ENCODE measurements around the gene ITGB2. TPM values are rescaled to one million over a fixed set of nuclear protein-coding genes. Genes with fewer than 3 reads are reported as not detected.
A peak's percentile ranks its signal among the peaks of the same experiment; 100 is the strongest.

Gene ITGB2
- total RNA-seq, 1 donor from 2014 or later, result 23.8 TPM

DNA sequence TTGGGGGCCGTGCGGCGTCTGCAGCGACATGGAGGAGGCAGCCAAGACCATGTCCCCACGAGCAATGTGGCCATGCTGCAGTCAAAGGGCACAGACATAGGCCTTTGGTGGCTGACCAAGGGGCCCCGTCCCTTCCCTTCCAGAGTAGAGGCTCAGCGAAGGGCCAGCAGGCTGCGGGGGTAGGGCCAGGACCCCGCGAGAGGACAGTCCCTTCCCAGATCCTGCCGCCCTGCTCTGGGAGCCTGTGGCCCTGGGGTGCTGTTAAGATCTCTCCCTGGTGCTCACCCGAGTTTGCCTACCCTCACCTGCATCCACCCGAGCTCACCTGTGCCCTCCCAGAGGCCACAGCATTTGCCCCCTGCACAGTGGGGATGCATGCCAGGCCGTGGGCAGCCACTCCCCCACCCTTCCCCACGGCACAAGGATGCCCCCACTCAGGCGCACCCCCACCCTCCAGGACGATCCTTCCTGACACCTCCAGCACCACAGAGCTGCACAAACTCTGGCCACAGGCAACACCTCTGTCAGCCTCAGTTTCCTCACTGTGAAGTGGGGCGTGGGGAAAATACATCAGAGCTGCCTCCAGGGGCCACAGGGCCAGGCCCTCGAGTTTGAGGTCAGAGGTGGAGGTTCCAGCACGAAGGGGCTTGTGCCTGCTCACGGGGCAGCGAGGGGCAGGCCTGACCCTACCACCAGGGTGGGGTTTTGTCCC, 15.5 kb downstream of the ITGB2 start:
- DNase-seq (no peak), ATAC-seq (ENCODE audit: poor library complexity) (no peak)
- intact Hi-C loops (cut with DNase I), result no loop called here

DNA sequence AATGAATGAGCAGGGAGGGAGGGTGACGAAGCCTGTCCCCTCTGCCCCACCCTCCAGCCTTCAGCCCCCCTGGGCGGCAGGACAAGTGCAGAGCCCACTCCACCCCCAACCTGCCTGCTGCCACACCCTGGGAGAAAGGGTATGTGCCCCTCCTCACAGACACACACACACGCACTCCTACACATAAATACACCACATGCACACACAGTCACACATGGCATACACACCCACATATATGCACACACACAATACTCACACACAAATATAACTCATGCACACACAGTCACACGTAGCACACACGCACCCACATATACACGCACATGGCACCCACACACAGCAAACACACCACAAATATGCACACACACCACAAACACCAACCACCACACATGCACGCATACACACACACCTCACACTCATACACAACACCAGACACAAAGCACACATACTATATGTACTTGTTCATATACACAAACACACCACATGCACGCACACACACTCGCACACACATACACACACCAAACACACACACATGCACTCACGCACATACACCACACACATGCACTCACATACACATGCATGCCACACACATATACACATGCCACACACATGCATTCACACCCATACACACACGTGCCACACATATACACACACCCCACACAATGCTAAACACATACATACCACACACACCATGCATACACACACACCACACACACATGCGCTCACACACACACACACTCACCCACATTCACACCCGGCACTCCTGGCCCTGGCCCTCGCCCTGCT, 16.4 kb downstream of the ITGB2 start:
- ATAC-seq (ENCODE audit: poor library complexity) (no peak), DNase-seq (peak; percentile 15)
- intact Hi-C loops (cut with DNase I), result no loop called here

DNA sequence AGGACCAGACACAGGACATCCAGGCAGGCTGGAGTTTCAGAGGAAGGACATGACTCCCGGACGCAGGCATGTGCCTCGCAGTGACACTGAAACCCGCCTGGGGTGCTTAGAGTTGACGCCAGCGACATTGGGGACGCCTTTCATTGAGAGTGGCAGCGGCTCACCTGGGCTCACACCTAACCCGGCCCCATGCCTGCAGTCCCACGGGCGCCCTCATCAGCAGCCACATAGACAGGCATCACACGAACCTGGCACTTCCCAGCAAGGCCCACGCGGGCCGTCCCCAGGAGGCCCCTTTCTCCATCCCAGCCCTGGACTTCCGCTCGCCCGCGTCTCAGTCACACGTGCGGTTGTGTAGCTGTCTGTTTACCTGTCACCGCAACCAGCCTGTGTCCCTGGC, 17.0 kb downstream of the ITGB2 start:
- ATAC-seq (ENCODE audit: poor library complexity) (no peak), DNase-seq (peak; percentile 38)
- intact Hi-C loops (cut with DNase I), result no loop called here

DNA sequence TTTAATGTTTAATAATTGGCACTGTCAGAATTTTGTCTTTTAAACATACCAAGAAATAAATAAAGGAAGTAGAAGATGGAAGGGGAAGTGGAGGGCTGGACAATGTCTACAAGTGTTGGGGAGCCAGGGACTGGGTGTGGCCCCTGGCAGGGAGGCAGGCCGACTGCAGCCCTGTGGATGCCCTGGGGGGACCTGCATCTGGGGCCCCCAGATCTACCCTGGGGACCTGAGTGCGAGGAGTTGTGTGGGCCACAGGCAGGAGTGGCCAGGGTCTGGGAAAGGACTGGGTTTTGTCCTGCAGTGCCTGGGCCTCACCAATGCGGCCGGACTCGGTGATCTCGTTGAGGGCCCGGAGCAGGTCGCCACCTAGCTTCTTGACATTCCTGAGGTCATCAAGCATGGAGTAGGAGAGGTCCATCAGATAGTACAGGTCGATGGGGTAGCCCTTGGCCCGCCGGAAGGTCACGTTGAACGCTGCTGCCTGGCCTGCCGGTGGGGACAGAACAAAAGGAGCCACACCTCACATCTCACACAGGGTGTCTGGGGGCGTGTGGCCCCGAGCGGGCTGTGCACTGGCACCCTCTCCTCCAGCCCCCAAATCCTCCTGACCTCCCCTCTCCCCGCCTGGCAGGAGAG, 17.5 kb downstream of the ITGB2 start:
- DNase-seq, result peak; percentile 43
- peak; percentile 24 for ATAC-seq (ENCODE audit: poor library complexity)
- intact Hi-C loops (cut with DNase I), result no loop called here

DNA sequence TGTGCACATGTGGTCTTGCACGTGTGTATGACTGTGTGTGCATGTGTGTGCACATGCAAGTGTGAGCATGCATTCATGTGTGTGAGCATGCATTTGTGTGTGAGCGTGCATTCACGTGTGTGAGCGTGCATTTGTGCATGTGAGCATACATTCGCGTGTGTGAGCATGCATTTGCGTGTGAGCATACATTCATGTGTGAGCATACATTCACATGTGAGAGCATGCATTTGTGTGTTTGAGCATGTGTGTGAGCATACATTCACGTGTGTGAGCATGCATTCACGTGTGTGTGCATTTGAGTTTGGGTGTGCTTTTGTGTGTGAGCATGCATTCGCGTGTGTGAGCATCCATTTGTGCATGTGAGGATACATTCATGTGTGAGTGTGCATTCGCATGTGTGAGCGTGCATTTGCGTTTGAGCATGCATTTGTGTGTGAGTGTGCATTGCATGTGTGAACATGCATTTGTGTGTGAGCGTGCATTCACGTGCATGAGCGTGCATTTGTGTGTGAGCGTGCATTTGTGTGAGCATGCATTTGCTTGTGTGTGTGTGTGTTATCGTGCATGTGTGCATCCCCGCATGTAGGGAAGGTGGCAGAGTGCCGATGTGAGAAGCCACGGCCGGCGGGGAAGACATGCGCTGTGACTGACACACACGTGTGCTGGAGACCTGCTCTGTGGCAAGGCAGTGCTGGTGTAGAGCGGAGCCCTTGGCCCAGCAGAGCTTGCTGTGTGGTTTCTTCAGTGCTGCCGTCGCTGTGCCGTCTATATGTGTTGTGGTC, 18.2 kb downstream of the ITGB2 start:
- ATAC-seq (ENCODE audit: poor library complexity), result no peak
- intact Hi-C loops (cut with DNase I), result no loop called here
- DNase-seq, result peak; percentile 28

DNA sequence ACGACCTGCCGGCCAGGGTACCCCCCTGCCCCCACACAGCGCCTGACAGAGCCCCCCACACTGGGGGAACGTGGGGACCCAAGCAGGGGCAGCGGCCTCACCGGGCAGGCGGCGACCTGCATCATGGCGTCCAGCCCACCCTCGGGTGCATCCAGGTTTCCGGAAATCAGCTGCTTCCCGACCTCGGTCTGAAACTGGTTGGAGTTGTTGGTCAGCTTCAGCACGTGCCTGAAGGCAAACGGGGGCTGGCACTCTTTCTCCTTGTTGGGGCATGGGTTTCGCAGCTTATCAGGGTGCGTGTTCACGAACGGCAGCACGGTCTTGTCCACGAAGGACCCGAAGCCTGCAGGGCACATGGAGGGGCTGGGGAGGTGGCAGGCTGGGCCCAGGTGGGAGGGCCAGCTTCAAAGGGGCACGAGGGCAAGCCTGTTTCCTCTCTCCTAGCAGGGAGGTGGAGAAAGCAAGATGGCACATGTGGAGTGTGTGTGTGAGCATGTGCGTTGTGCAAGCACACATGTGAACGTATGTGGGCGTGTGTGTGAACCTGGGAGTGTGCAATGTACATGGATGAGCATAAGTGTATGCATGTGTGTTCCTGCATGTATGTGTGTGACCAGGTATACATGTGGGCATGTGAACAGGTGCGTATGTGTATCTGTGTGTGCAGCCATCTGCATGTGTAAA, 19.2 kb downstream of the ITGB2 start:
- no peak for ATAC-seq (ENCODE audit: poor library complexity)
- intact Hi-C loops (cut with DNase I), result no loop called here
- peak; percentile 26 for DNase-seq

DNA sequence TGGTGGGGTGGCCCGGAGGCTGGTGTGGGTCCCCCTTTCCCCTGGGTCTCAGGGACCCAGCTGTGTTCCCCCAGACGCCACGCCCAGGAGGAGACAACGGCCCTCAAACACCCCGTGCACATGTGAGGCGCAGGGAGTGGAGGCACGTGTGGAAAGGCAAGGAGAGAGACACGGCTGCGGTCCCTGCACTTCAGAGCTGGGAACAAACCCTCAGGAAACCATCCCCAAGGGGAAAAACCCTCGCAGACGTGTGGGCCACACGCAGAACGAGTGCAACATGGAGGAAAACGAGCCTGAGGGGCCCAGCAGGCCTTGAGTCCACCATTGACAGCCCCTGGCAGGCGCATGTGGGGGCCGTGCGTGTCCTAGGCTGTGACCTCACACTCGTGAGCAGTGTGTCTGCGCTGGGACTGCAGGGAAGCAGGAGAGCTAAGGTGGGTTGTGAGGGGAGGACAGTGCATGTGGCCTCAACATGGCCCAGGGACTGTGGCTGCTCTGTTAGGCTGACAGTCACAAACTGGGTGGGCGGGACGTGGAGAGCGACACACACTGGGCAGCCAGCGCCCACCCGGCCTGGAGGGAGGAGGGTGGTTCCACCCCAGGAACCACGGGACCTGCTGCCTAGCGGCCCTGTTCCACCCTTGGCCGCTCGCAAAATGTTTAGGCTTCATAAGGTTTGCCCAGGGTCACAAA, 20.0 kb downstream of the ITGB2 start:
- ATAC-seq (ENCODE audit: poor library complexity) (no peak), DNase-seq (peak; percentile 15)
- intact Hi-C loops (cut with DNase I), result no loop called here

DNA sequence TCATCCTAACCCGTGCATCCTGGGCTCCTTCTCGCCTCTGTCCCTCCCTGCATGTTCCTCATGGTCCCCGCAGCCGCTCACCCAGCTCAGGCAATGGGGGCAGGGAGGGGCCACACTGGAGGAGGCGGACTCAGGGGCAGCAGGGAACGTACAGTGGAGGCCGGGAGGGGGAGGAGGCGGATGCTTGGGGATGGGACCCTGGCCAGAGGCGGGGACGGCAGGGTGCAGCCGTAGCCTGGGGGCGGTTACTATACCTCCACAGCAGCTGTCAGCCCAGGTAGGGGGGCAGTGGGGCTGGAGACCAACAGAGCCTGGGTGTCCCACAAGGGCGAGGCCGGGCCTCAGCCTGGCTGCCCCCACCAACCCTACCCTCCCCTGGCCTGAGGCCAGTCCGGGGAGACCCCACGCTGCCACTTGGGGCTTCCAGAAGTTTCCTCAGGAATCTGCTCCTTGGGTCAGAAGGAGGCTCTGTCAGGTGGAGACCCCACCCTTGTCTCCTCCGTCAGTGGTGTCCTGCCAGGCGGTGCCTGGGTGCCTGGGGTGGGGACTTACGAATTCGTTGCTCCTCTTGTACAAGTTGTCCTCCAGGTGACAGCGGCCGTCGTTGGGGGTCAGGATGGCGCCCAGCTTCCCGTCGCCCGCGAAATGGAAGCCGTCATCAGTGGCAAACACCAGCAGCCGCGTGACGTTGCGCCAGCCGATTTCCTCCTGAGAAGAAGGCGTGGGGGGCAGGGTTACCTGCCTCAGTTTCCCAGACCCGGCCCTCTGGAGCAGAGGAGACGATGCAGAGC, 20.7 kb downstream of the ITGB2 start:
- DNase-seq, result peak; percentile 35
- no peak for ATAC-seq (ENCODE audit: poor library complexity)
- intact Hi-C loops (cut with DNase I), result no loop called here

DNA sequence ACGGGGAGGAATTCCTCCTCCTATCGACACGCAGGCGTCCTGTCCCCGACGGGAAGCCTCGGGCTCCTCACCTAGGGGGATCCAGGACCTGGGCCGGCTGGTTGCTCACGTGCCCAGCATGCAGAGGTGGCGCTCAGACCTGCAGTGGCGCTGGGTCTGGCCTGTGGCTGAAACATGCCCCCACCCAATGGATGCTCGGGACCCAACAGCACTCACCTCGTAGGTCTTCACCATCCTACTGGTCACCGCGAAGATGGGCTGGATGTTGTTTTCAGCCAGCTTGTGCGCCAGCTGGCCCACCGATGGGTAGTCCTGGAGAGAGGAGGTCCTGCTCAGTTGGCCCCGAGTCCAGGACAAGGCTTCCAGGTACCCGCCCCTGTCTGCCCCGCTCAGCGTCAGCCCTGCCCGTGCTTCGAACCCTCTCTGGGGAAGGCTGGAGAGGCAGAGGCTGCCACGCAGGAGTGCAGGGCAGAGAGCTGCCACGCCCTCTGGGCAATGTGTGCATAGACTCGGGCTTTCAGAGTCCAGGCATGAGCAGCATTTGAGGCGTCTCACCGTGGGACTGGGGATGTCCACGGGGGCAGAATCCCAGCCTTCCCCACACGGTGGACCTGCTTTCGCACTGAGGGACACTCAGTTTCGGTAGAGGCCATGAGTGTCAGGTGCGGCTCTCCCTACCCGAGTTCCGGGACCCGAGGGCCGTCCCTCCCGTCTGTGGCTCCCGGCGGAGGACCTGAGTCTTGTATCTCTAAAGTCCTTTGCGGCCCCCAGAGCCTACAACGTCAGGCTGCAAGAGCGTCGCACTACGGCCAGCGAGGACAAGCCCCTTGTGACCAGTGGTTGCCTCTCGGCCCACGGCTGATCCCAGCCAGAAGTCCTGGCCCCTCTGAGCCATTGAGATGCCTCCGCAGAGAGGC, 21.6 kb downstream of the ITGB2 start:
- no peak for ATAC-seq (ENCODE audit: poor library complexity)

DNA sequence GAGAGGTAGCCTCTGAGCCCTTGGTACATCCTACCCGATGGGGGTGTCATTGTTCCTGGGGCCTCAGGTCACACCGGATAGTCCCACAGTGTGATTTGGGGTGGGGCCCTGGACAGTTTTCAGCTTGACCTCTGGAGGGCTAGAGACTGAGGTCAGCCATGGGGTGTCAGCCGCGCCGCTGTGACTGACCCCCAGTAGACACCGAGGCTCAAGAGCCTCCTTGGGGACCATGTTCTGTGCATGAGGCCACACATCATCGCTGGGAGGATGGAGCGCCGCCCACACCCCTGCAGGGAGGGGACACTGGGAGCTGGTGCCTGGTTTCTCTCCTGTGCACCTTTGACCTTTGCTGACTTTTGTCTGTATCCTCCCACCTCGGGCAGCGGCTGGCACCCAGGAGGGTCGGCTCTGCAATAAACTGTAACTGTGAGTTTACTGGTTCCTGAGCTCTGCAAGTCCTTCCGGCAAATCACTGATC, 22.6 kb downstream of the ITGB2 start:
- peak; percentile 40 for DNase-seq
- intact Hi-C loops (cut with DNase I), result no loop called here
- ATAC-seq (ENCODE audit: poor library complexity), result no peak

More for the DNA sequence above, 21.6 kb downstream of the ITGB2 start:
- intact Hi-C loops (cut with DNase I), result no loop called here
- DNase-seq, result peak; percentile 36

DNA sequence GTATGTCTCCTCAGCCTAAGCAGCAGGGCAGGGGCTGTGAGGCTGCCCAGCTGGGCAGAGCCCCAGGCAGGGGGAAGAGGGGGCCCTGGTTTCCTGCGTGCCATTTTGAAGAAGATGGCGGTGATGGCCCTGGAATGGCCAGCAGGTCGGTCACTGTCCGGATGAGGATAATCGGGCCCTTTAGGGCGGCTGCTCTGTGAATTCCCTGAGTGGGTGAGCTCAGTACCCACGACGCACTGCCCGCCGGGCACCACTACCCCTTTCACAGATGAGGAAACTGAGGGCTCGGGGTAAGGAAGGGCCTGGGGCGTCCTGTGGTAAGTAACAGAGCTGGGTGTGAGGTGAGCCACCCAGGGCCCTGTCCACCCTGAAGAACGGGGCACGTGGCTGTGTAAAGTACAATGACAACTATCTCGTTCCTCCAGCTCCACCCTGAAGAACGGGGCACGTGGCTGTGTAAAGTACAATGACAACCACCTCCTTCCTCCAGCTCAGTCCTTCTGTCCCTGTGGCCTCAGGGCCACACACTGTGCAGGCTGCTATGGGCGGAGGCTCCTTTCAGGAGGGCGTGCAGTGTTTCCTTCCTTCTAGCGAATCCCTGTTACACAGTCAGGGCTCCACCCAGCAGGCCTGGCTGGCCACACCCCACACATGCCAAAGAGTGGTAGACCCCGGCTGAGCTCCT, 23.2 kb downstream of the ITGB2 start:
- ATAC-seq (ENCODE audit: poor library complexity) (peak; percentile 47), DNase-seq (peak; percentile 64)
- intact Hi-C loops (cut with DNase I), result no loop called here

DNA sequence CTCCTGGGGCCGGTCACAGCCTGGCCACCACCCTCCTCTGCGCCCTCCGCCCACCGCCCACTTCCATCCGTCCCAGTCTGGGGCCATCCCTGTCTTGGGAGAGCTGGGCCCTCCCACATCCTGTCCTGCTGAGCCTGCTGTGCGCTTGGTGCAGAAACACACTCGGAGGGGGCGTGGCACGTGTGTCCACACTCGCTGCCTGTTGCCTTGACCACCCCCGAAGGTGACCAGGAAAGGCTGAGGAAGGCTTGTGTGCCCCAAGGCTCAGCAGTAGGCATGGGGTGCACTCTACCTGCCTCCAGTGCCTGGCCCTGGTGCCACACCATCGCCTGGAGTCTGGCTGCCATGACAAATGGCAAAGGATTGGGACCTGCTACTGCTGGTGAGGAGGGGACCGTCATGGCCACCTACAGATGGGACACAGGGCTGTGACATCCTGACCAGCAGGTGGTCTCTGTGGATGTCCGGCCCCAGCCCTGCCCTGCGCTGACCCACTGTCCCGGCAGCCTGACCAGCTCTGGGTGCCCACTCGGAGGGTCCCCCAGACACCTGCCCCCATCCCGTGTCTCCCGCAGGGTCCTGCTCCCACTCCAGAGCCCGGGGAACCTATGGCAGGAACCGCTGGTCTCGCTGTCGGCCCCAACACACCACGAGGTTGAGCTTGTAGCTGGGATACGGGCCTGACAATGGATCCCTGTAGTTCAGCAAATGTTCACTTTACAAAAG, 24.0 kb downstream of the ITGB2 start:
- intact Hi-C loops (cut with DNase I), result no loop called here
- ATAC-seq (ENCODE audit: poor library complexity) (no peak), DNase-seq (peak; percentile 36)

DNA sequence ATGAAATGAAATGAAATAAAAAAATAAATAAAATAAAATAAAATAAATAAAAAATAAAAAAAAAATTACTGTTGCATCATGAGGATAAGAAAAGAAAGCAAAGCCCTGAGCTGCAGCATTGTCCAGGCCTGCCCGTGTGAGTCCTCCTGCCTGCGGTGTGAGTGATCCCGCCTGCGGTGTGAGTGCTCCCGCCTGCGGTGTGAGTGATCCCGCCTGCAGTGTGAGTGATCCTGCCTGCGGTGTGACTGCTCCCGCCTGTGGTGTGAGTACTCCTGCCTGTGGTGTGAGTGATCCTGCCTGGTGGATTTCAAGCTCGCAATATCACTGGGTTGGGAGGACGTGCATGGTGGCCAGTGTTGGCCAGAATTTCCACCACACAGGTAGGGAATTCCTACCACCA, 24.8 kb downstream of the ITGB2 start:
- intact Hi-C loops (cut with DNase I), result no loop called here
- ATAC-seq (ENCODE audit: poor library complexity) (no peak), DNase-seq (peak; percentile 32)

DNA sequence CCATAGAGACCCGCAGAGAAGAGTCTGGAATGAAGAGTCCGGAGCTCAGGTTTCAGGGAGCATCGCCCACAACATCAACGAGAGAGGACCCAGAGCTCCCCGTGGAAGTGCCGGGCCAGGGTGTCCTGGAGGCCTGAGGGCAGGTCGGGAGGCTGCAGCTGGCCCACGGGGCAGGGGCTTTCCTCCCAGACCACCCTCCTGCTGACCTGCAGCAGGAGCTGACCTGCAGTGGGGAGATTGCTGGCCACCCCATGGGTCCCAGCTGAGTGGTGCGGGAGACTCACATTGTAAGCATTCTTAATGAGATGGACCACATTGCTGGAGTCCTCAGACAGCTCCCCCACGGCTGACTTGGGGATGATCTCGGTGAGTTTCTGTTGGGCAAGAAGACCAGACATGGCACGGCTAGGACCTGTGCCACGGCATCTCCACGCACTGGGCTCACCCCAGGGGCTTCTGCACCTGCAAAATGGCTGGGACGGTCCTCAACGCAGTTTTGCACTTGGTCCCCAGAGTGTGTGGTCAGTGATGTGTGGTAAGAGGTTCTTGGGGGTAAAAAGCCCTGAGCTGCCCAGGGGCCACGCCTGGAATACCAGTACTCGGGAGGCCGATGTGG, 25.9 kb downstream of the ITGB2 start:
- intact Hi-C loops (cut with DNase I), result loop anchor here (5.0 kb wide), 1 partner anchor 243 kb away; no protein-coding TSS in a partner anchor
- ATAC-seq (ENCODE audit: poor library complexity), result no peak
- DNase-seq, result peak; percentile 19
